ENCODE data around the gene NFATC2. TPM values are rescaled to one million over a fixed set of nuclear protein-coding genes. Genes with fewer than 3 reads are reported as not detected.
"Not testable (repeated sequence)": the region's sequence is repeated elsewhere in the genome, so short reads cannot be mapped to it uniquely, and the experiment has no call there.

NFATC2 gene
- total RNA-seq, 4 donors from 2014 or later, result 1.6 to 3.9 (median 2.8) TPM

GRCh38 chr20:51468636-51469035 is 73.9 kb downstream of the NFATC2 start:
- no peaks in the 10 kb centered on the region for H3K27me3 ChIP-seq
- H3K36me3 ChIP-seq, result no peaks in the 10 kb centered on the region
- H3K4me3 ChIP-seq, result no peak overlapping the region
- H3K4me1 ChIP-seq, result peaks cover 0 to under 1% of the 10 kb centered on the region in 2 donors
- no peak for DNase-seq
- in situ Hi-C loops (cut with MboI; ENCODE audit: low sequenced_read_pairs in 4 of 4), result no loop called here
- no peak overlapping the region for H3K27ac ChIP-seq
- intact Hi-C loops (cut with DNase I; ENCODE audit: low total_unique reads), result no loop called here
- ATAC-seq, result no peak
- no peaks in the 10 kb centered on the region for H3K9me3 ChIP-seq
- no peak for TF ChIP-seq POLR2A (IDR thresholded peaks at IDR 0.05)

GRCh38 chr20:51467956-51468626 is 74.4 kb downstream of the NFATC2 start:
- DNase-seq, result no peak
- H3K27ac ChIP-seq, result no peak overlapping the region
- intact Hi-C loops (cut with DNase I; ENCODE audit: low total_unique reads), result no loop called here
- TF ChIP-seq POLR2A (IDR thresholded peaks at IDR 0.05) (no peak), CTCF (IDR thresholded peaks at IDR 0.05 in 4 of 5, conservative IDR thresholded peaks at IDR 0.05 in 1 of 5) (no peak)
- H3K4me1 ChIP-seq, result peaks cover 4 to 6% of the 10 kb centered on the region in 2 donors
- no peaks in the 10 kb centered on the region for H3K36me3 ChIP-seq
- in situ Hi-C loops (cut with MboI; ENCODE audit: low sequenced_read_pairs in 4 of 4), result no loop called here
- no peak overlapping the region for H3K4me3 ChIP-seq
- no peaks in the 10 kb centered on the region for H3K27me3 ChIP-seq
- ATAC-seq, result no peak
- no peaks in the 10 kb centered on the region for H3K9me3 ChIP-seq

GRCh38 chr20:51463998-51464397 is 78.5 kb downstream of the NFATC2 start:
- no peak overlapping the region for H3K4me3 ChIP-seq
- TF ChIP-seq POLR2A (IDR thresholded peaks at IDR 0.05) (no peak), CTCF (IDR thresholded peaks at IDR 0.05 in 4 of 5, conservative IDR thresholded peaks at IDR 0.05 in 1 of 5) (no peak)
- H3K4me1 ChIP-seq, result peaks cover 7 to 11% of the 10 kb centered on the region in 2 donors
- ATAC-seq (no peak), DNase-seq (no peak)
- no peaks in the 10 kb centered on the region for H3K27me3 ChIP-seq
- intact Hi-C loops (cut with DNase I; ENCODE audit: low total_unique reads) (no loop called here), in situ Hi-C loops (cut with MboI; ENCODE audit: low sequenced_read_pairs in 4 of 4) (no loop called here)
- no peaks in the 10 kb centered on the region for H3K9me3 ChIP-seq
- H3K36me3 ChIP-seq, result no peaks in the 10 kb centered on the region
- H3K27ac ChIP-seq, result no peak overlapping the region

GRCh38 chr20:51463560-51463959 is 79.0 kb downstream of the NFATC2 start:
- no peak for DNase-seq
- no peak overlapping the region for H3K4me3 ChIP-seq
- no peaks in the 10 kb centered on the region for H3K9me3 ChIP-seq
- H3K4me1 ChIP-seq, result peaks cover 7 to 11% of the 10 kb centered on the region in 2 donors
- no peak for ATAC-seq
- in situ Hi-C loops (cut with MboI; ENCODE audit: low sequenced_read_pairs in 4 of 4) (no loop called here), intact Hi-C loops (cut with DNase I; ENCODE audit: low total_unique reads) (no loop called here)
- H3K27ac ChIP-seq, result no peak overlapping the region
- TF ChIP-seq CTCF (IDR thresholded peaks at IDR 0.05 in 4 of 5, conservative IDR thresholded peaks at IDR 0.05 in 1 of 5), result no peak
- TF ChIP-seq POLR2A (IDR thresholded peaks at IDR 0.05), result no peak
- no peaks in the 10 kb centered on the region for H3K27me3 ChIP-seq
- no peaks in the 10 kb centered on the region for H3K36me3 ChIP-seq

GRCh38 chr20:51462566-51463276 is 79.8 kb downstream of the NFATC2 start:
- H3K36me3 ChIP-seq, result no peaks in the 10 kb centered on the region
- in situ Hi-C loops (cut with MboI; ENCODE audit: low sequenced_read_pairs in 4 of 4), result no loop called here
- TF ChIP-seq CTCF (IDR thresholded peaks at IDR 0.05 in 4 of 5, conservative IDR thresholded peaks at IDR 0.05 in 1 of 5) (no peak), POLR2A (IDR thresholded peaks at IDR 0.05) (no peak)
- no peaks in the 10 kb centered on the region for H3K9me3 ChIP-seq
- no peaks in the 10 kb centered on the region for H3K27me3 ChIP-seq
- ATAC-seq (peak; percentile 80 to 94), DNase-seq (peak; percentile 68 to 86)
- H3K4me1 ChIP-seq, result peaks cover 7 to 11% of the 10 kb centered on the region in 2 donors
- peak overlapping the region in 1 of 4 donors; percentile 60 for H3K27ac ChIP-seq
- intact Hi-C loops (cut with DNase I; ENCODE audit: low total_unique reads), result no loop called here
- H3K4me3 ChIP-seq, result no peak overlapping the region

- intact Hi-C loops (cut with DNase I; ENCODE audit: low total_unique reads); H3K9me3 ChIP-seq; H3K36me3 ChIP-seq; in situ Hi-C loops (cut with MboI; ENCODE audit: low sequenced_read_pairs in 4 of 4); ATAC-seq; DNase-seq; H3K27me3 ChIP-seq; H3K4me3 ChIP-seq; H3K27ac ChIP-seq: not testable (repeated sequence)
- peaks cover 11 to 14% of the 10 kb centered on the region in 2 donors for H3K4me1 ChIP-seq
Observed at GRCh38 chr20:51461846-51462245, 80.7 kb downstream of the NFATC2 start.
